Measurements from ENCODE around the gene CEACAM6.

- TF ChIP-seq POLR2A (IDR thresholded peaks at IDR 0.05; ENCODE audit: low read depth, low read length) (no peak), TAF1 (IDR thresholded peaks at IDR 0.05; ENCODE audit: borderline replicate concordance, low read depth, low read length) (no peak)
These were observed 39.7 kb downstream of the CEACAM6 start for GRCh38 chr19:41795031-41795461.

Measured in GM12892 (cell line).